ENCODE data around the gene THOC7.

DNA sequence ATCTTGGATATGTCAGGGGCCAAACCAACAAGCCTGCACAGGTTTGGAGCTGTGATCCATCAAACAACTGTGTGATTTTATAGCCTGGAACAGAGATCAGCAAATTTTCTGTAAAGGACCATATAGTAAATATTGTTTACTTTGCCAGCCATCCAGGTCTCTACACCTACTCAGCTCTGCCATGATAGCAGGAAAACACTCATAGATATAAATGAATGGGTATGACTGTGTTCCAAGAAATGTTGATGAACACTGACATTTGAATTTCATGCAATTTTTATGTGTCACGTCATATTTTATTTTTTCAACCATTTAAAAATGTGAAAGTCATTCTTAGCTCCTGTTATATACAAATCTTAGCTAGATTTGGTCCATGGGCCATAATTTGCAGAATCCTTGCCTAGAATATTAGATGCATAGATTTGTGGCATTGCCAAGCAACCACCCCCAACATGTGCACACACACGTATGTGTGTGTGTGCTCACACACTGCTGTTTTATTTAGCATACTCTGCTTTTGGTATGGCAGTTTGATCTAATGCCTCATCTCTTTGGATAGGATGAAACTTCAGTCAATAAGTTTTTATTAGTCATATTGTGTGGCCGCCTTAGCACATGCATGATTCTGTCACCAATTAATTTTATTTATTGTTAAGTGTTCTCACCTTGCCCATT lies 6.5 kb upstream of the THOC7 start:
- TF ChIP-seq, protein P1, sequence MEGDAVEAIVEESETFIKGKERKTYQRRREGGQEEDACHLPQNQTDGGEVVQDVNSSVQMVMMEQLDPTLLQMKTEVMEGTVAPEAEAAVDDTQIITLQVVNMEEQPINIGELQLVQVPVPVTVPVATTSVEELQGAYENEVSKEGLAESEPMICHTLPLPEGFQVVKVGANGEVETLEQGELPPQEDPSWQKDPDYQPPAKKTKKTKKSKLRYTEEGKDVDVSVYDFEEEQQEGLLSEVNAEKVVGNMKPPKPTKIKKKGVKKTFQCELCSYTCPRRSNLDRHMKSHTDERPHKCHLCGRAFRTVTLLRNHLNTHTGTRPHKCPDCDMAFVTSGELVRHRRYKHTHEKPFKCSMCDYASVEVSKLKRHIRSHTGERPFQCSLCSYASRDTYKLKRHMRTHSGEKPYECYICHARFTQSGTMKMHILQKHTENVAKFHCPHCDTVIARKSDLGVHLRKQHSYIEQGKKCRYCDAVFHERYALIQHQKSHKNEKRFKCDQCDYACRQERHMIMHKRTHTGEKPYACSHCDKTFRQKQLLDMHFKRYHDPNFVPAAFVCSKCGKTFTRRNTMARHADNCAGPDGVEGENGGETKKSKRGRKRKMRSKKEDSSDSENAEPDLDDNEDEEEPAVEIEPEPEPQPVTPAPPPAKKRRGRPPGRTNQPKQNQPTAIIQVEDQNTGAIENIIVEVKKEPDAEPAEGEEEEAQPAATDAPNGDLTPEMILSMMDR (IDR thresholded peaks at IDR 0.05; ENCODE audit: extremely low read depth in 1 of 2, insufficient read depth in 1 of 2, low read depth in 1 of 2, low read length in 2 of 2) = no peak
- TF ChIP-seq POLR2AphosphoS5 (IDR thresholded peaks at IDR 0.05; ENCODE audit: insufficient read depth, low read depth, low read length) = no peak
- no peak for TF ChIP-seq POLR2A (IDR thresholded peaks at IDR 0.05; ENCODE audit: low read depth, low read length)
- no peak for TF ChIP-seq MYC (IDR thresholded peaks at IDR 0.05; ENCODE audit: low read depth, low read length)
- TF ChIP-seq EZH2 (IDR thresholded peaks at IDR 0.05; ENCODE audit: borderline replicate concordance, low read depth, low read length, severe bottlenecking) = no peak
- TF ChIP-seq, protein P2, sequence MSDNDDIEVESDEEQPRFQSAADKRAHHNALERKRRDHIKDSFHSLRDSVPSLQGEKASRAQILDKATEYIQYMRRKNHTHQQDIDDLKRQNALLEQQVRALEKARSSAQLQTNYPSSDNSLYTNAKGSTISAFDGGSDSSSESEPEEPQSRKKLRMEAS (IDR thresholded peaks at IDR 0.05; ENCODE audit: insufficient read depth, insufficient read length) = no peak
- TF ChIP-seq FOS (IDR thresholded peaks at IDR 0.05; ENCODE audit: borderline replicate concordance, insufficient read depth, low read length) = no peak
- TF ChIP-seq GATA2 (IDR thresholded peaks at IDR 0.05; ENCODE audit: insufficient read depth, insufficient read length, low read depth, low read length) = no peak
